H9 (cell line): Measurements from ENCODE around the gene PTER. TPM values are rescaled to one million over a fixed set of nuclear protein-coding genes. Genes with fewer than 3 reads are reported as not detected.

Experiments used
- DNase-seq: peaks from one replicate; pipeline ENCODE4 v3.0.0-alpha.2; 2017
- H2AFZ ChIP-seq: one replicate; pipeline ENCODE4 v1.6.1; 2013; ENCODE audit warnings: mild to moderate bottlenecking, low read length, control low read depth, moderate library complexity
- H2AK5ac ChIP-seq: 2 replicates; pipeline ENCODE4 v1.6.1; 2013; ENCODE audit warnings: low read length, control low read depth, mixed read lengths; ENCODE audit not compliant: insufficient read length
- H2BK120ac ChIP-seq: one replicate; pipeline ENCODE4 v1.6.1; 2013; ENCODE audit warnings: low read depth, mild to moderate bottlenecking, low read length, control low read depth, inconsistent platforms; ENCODE audit not compliant: poor library complexity, severe bottlenecking
- H2BK12ac ChIP-seq: 2 replicates; pipeline ENCODE4 v1.6.1; 2013; ENCODE audit warnings: low read length, control low read depth, mixed read lengths, low read depth; ENCODE audit not compliant: insufficient read length
- H2BK15ac ChIP-seq: 2 replicates; pipeline ENCODE4 v1.6.1; 2013; ENCODE audit warnings: low read depth, low read length, control low read depth
- H2BK20ac ChIP-seq: one replicate; pipeline ENCODE4 v1.6.1; 2013; ENCODE audit warnings: low read depth, mild to moderate bottlenecking, low read length, control low read depth, inconsistent platforms; ENCODE audit not compliant: poor library complexity, severe bottlenecking
- H2BK5ac ChIP-seq: 2 replicates; pipeline ENCODE4 v1.6.1; 2013; ENCODE audit warnings: low read length, control low read depth, mixed read lengths; ENCODE audit not compliant: insufficient read length
- H3K14ac ChIP-seq: 2 replicates; pipeline ENCODE4 v1.6.1; 2013; ENCODE audit warnings: low read length, control low read depth; ENCODE audit not compliant: insufficient read depth
- H3K18ac ChIP-seq: 2 replicates; pipeline ENCODE4 v1.6.1; 2013; ENCODE audit warnings: low read depth, mild to moderate bottlenecking, mixed read lengths, low read length, control low read depth; ENCODE audit not compliant: insufficient read length
- H3K23ac ChIP-seq: 2 replicates; pipeline ENCODE4 v1.6.1; 2013; ENCODE audit warnings: low read length, control low read depth, mixed read lengths, low read depth; ENCODE audit not compliant: insufficient read length
- H3K23me2 ChIP-seq: 2 replicates; pipeline ENCODE4 v1.6.1; 2013; ENCODE audit warnings: low read depth, mild to moderate bottlenecking, mixed read lengths, low read length, control low read depth; ENCODE audit not compliant: insufficient read length, poor library complexity, severe bottlenecking
- H3K27ac ChIP-seq: 2 replicates; pipeline ENCODE4 v1.5.1; 2013; ENCODE audit warnings: low read length, control low read depth, mixed read lengths, low read depth; ENCODE audit not compliant: insufficient read length
- H3K27me3 ChIP-seq: 2 replicates; pipeline ENCODE4 v1.6.1; 2013; ENCODE audit warnings: low read length, control low read depth, inconsistent platforms; ENCODE audit not compliant: insufficient read depth
- H3K4ac ChIP-seq: 2 replicates; pipeline ENCODE4 v1.6.1; 2013; ENCODE audit warnings: low read depth, mild to moderate bottlenecking, control low read depth, inconsistent platforms, low read length, moderate library complexity
- H3K4me1 ChIP-seq: 2 replicates; pipeline ENCODE4 v1.6.1; 2013; ENCODE audit warnings: low read length, control low read depth, inconsistent platforms; ENCODE audit not compliant: insufficient read depth
- H3K4me2 ChIP-seq: 2 replicates; pipeline ENCODE4 v1.6.1; 2013; ENCODE audit warnings: low read length, control low read depth, mixed read lengths; ENCODE audit not compliant: insufficient read length, insufficient read depth
- H3K56ac ChIP-seq: 2 replicates; pipeline ENCODE4 v1.6.1; 2013; ENCODE audit warnings: low read depth, mild to moderate bottlenecking, mixed read lengths, low read length, control low read depth; ENCODE audit not compliant: insufficient read length
- H3K79me1 ChIP-seq: 2 replicates; pipeline ENCODE4 v1.6.1; 2013; ENCODE audit warnings: low read depth, mild to moderate bottlenecking, moderate library complexity, low read length, control low read depth, inconsistent platforms; ENCODE audit not compliant: insufficient read depth, poor library complexity, severe bottlenecking
- H3K79me2 ChIP-seq: 2 replicates; pipeline ENCODE4 v1.6.1; 2013; ENCODE audit warnings: low read length, control low read depth, inconsistent platforms; ENCODE audit not compliant: insufficient read depth
- H3K9ac ChIP-seq: 2 replicates; pipeline ENCODE4 v1.6.1; 2013; ENCODE audit warnings: low read length, control low read depth, mixed read lengths; ENCODE audit not compliant: insufficient read length; ENCODE audit errors: extremely low read depth
- H3K9me3 ChIP-seq: one replicate; pipeline ENCODE4 v1.6.1; 2013; ENCODE audit warnings: low read depth, low read length, inconsistent platforms; ENCODE audit not compliant: control insufficient read depth
- H3T11ph ChIP-seq: one replicate; pipeline ENCODE4 v1.6.1; 2013; ENCODE audit warnings: mild to moderate bottlenecking, low read length, control low read depth, inconsistent platforms
- H4K20me1 ChIP-seq: one replicate; pipeline ENCODE4 v1.6.1; 2013; ENCODE audit not compliant: control insufficient read depth, insufficient read length, insufficient read depth
- H4K5ac ChIP-seq: 2 replicates; pipeline ENCODE4 v1.6.1; 2013; ENCODE audit warnings: low read depth, mild to moderate bottlenecking, mixed read lengths, low read length, control low read depth; ENCODE audit not compliant: insufficient read length
- H4K8ac ChIP-seq: replicated peaks from 2 replicates; pipeline ENCODE4 v1.6.1; 2013; ENCODE audit warnings: low read length, control low read depth, mixed read lengths, low read depth; ENCODE audit not compliant: insufficient read length
- H4K91ac ChIP-seq: 2 replicates; pipeline ENCODE4 v1.6.1; 2013; ENCODE audit warnings: low read depth, mild to moderate bottlenecking, moderate library complexity, mixed read lengths, low read length, control low read depth; ENCODE audit not compliant: insufficient read length
- H3K27ac Mint-ChIP-seq, 3 experiments: 2 replicates in 2 of 3; 3 replicates in 1 of 3; pipeline ENCODE4 v1.8.0; 2020 to 2021; ENCODE audit warnings: mixed read lengths in 3 of 3, mild to moderate bottlenecking in 1 of 3, moderate library complexity in 1 of 3
- H3K27me3 Mint-ChIP-seq: 2 replicates; pipeline ENCODE4 v1.8.0; 2021; ENCODE audit warnings: low read depth, mild to moderate bottlenecking, moderate library complexity, mixed read lengths
- H3K36me3 Mint-ChIP-seq, 3 experiments: 2 replicates in 2 of 3; 3 replicates in 1 of 3; pipeline ENCODE4 v1.8.0; 2020 to 2021; ENCODE audit warnings: low read depth in 3 of 3, mixed read lengths in 3 of 3; ENCODE audit not compliant: insufficient read depth in 1 of 3
- H3K4me1 Mint-ChIP-seq, 2 experiments: 2 replicates each; pipeline ENCODE4 v1.8.0; 2020; ENCODE audit warnings: mixed read lengths in 2 of 2
- H3K4me3 Mint-ChIP-seq, 2 experiments: 2 replicates in 1 of 2; 3 replicates in 1 of 2; pipeline ENCODE4 v1.8.0; 2020 to 2021; ENCODE audit warnings: mild to moderate bottlenecking in 2 of 2, mixed read lengths in 2 of 2, moderate library complexity in 1 of 2
- H3K9me3 Mint-ChIP-seq, 2 experiments: 2 replicates in 1 of 2; 3 replicates in 1 of 2; pipeline ENCODE4 v1.8.0; 2020; ENCODE audit warnings: mild to moderate bottlenecking in 2 of 2, mixed read lengths in 2 of 2, moderate library complexity in 1 of 2
- WGBS: extraction: QIAGEN DNeasy Blood & Tissue Kit; methylation state at CpG from one replicate; pipeline ENCODE4 v1.1.7; 2013; ENCODE audit warnings: missing lambda C conversion rate, low lambda C conversion rate, mixed read lengths; ENCODE audit not compliant: insufficient read length; ENCODE audit errors: extremely low coverage; 5-methylcytosine and 5-hydroxymethylcytosine counted together
- total RNA-seq: library from RNA; stranded (reverse); gene quantifications from 2 replicates; pipeline ENCODE4 v1.2.1, GENCODE V29; 2021
- TF ChIP-seq, protein P1 (sequence below): fragments of 200-600 bp; sonication (generic); conservative IDR thresholded peaks from 3 replicates; pipeline ENCODE4 v1.8.0; 2021; ENCODE audit warnings: antibody characterized with exemption, mild to moderate bottlenecking

Gene PTER
- total RNA-seq, 1 experiment from 2014 or later = 10.1 TPM

GRCh38 chr10:16529853-16530252 is 93.0 kb downstream of the PTER start:
- no peak overlapping the region for H2BK20ac ChIP-seq
- no peak overlapping the region for H4K91ac ChIP-seq
- H2BK5ac ChIP-seq = no peak overlapping the region
- no peak overlapping the region for H3K27ac Mint-ChIP-seq
- H3K23ac ChIP-seq = no peak overlapping the region
- H3K9me3 Mint-ChIP-seq = no peaks in the 10 kb centered on the region
- H2BK120ac ChIP-seq = no peak overlapping the region
- H3K4ac ChIP-seq = no peak overlapping the region
- H4K20me1 ChIP-seq = no peaks in the 10 kb centered on the region
- no peaks in the 10 kb centered on the region for H3K23me2 ChIP-seq
- H3K27ac ChIP-seq = no peak overlapping the region
- H3K4me1 Mint-ChIP-seq = peaks cover 32 to 38% of the 10 kb centered on the region in 2 experiments
- H3K18ac ChIP-seq = no peak overlapping the region
- H3K36me3 Mint-ChIP-seq = no peaks in the 10 kb centered on the region
- H3K27me3 ChIP-seq = no peaks in the 10 kb centered on the region
- H2BK12ac ChIP-seq = no peak overlapping the region
- H3T11ph ChIP-seq = no peak overlapping the region
- H4K5ac ChIP-seq = no peak overlapping the region
- H2AFZ ChIP-seq = no peak overlapping the region
- no peak overlapping the region for H3K4me3 Mint-ChIP-seq
- DNase-seq = no peak
- no peak overlapping the region for H4K8ac ChIP-seq
- H3K27me3 Mint-ChIP-seq = peaks cover 20% of the 10 kb centered on the region
- no peak overlapping the region for H2BK15ac ChIP-seq
- no peak overlapping the region for H3K9ac ChIP-seq
- TF ChIP-seq, protein P1, sequence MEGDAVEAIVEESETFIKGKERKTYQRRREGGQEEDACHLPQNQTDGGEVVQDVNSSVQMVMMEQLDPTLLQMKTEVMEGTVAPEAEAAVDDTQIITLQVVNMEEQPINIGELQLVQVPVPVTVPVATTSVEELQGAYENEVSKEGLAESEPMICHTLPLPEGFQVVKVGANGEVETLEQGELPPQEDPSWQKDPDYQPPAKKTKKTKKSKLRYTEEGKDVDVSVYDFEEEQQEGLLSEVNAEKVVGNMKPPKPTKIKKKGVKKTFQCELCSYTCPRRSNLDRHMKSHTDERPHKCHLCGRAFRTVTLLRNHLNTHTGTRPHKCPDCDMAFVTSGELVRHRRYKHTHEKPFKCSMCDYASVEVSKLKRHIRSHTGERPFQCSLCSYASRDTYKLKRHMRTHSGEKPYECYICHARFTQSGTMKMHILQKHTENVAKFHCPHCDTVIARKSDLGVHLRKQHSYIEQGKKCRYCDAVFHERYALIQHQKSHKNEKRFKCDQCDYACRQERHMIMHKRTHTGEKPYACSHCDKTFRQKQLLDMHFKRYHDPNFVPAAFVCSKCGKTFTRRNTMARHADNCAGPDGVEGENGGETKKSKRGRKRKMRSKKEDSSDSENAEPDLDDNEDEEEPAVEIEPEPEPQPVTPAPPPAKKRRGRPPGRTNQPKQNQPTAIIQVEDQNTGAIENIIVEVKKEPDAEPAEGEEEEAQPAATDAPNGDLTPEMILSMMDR = no peak
- H3K56ac ChIP-seq = no peak overlapping the region
- no peak overlapping the region for H3K4me2 ChIP-seq
- H3K14ac ChIP-seq = no peak overlapping the region
- no peaks in the 10 kb centered on the region for H3K79me2 ChIP-seq
- no CpG with 5 or more reads among the region's 3 CpGs for WGBS
- no peaks in the 10 kb centered on the region for H3K9me3 ChIP-seq
- no peak overlapping the region for H2AK5ac ChIP-seq
- no peaks in the 10 kb centered on the region for H3K79me1 ChIP-seq
- H3K4me1 ChIP-seq = no peaks in the 10 kb centered on the region
